ENCODE data around the gene NDUFAF3. TPM values are rescaled to one million over a fixed set of nuclear protein-coding genes. Genes with fewer than 3 reads are reported as not detected.

The NDUFAF3 gene
- total RNA-seq, 1 experiment from 2014 or later, result 40.7 TPM

GRCh38 chr3:49015765-49016164 lies 6.2 kb upstream of the NDUFAF3 start:
- Histone ChIP-seq H2AFZ (ENCODE audit: low read length) (no peak overlapping the region), H2BK5ac (ENCODE audit: insufficient read length, low read length) (no peak overlapping the region), H3K56ac (ENCODE audit: insufficient read length, low read depth, low read length) (no peak overlapping the region), H3K4ac (ENCODE audit: low read depth, low read length) (no peak overlapping the region), H3K79me1 (ENCODE audit: insufficient read depth, low read depth, low read length, poor library complexity, severe bottlenecking) (no peaks in the 10 kb centered on the region), H3K9me3 (ENCODE audit: control insufficient read depth, low read depth, low read length) (no peaks in the 10 kb centered on the region), H2AK5ac (ENCODE audit: insufficient read length, low read length) (no peak overlapping the region), H2BK12ac (ENCODE audit: insufficient read length, low read depth, low read length) (no peak overlapping the region), H3K9ac (ENCODE audit: extremely low read depth, insufficient read length, low read length) (no peak overlapping the region), H3K79me2 (ENCODE audit: insufficient read depth, low read length) (no peaks in the 10 kb centered on the region; the same call in 1 of the 2 replicates), H3K14ac (ENCODE audit: insufficient read depth, low read length) (no peak overlapping the region), H3K4me2 (ENCODE audit: insufficient read depth, insufficient read length, low read length) (no peak overlapping the region), H2BK15ac (ENCODE audit: low read depth, low read length) (no peak overlapping the region), H3K23ac (ENCODE audit: insufficient read length, low read depth, low read length) (no peak overlapping the region), H3T11ph (ENCODE audit: low read length) (no peak overlapping the region), H2BK20ac (ENCODE audit: low read depth, low read length, poor library complexity, severe bottlenecking) (no peak overlapping the region), H4K20me1 (ENCODE audit: control insufficient read depth, insufficient read depth, insufficient read length) (peaks cover 2% of the 10 kb centered on the region), H4K91ac (ENCODE audit: insufficient read length, low read depth, low read length) (no peak overlapping the region), H3K27ac (ENCODE audit: insufficient read length, low read depth, low read length) (no peak overlapping the region), H3K18ac (ENCODE audit: insufficient read length, low read depth, low read length) (no peak overlapping the region), H2BK120ac (ENCODE audit: low read depth, low read length, poor library complexity, severe bottlenecking) (no peak overlapping the region), H3K27me3 (ENCODE audit: insufficient read depth, low read length) (no peaks in the 10 kb centered on the region), H3K23me2 (ENCODE audit: insufficient read length, low read depth, low read length, poor library complexity, severe bottlenecking) (peaks cover 13% of the 10 kb centered on the region), H4K8ac (replicated peaks; ENCODE audit: insufficient read length, low read depth, low read length) (no peak overlapping the region), H3K4me1 (ENCODE audit: insufficient read depth, low read length) (no peaks in the 10 kb centered on the region), H4K5ac (ENCODE audit: insufficient read length, low read depth, low read length) (no peak overlapping the region)
- Mint-ChIP-seq H3K36me3 (ENCODE audit: insufficient read depth in 1 of 3, low read depth in 3 of 3) (peaks cover 25 to 58% (median 50%) of the 10 kb centered on the region in 3 experiments), H3K27me3 (ENCODE audit: low read depth) (no peaks in the 10 kb centered on the region), H3K27ac (no peak overlapping the region), H3K4me3 (no peak overlapping the region; a peak in 1 of 5 replicates), H3K4me1 (peaks cover 17 to 21% of the 10 kb centered on the region in 2 experiments), H3K9me3 (no peaks in the 10 kb centered on the region)
- TF ChIP-seq CTCF (conservative IDR thresholded peaks at IDR 0.05), result no peak
- WGBS (ENCODE audit: extremely low coverage, insufficient read length, low lambda C conversion rate), result no CpG with 5 or more reads among the region's 6 CpGs
- no peak for DNase-seq

Measured in H9 (cell line).